GM18873 (cell line): Measurements from ENCODE around the gene NLRP7.
"Not testable (repeated sequence)": the region's sequence is repeated elsewhere in the genome, so short reads cannot be mapped to it uniquely, and the experiment has no call there.

ENCODE experiments used
- ATAC-seq: cut with Tn5 transposase; IDR thresholded peaks from one replicate; pipeline ENCODE4 v1.9.1; 2021; ENCODE audit warnings: mild to moderate bottlenecking, moderate library complexity, moderate number of reproducible peaks; ENCODE audit not compliant: unreplicated experiment, low FRiP score

The NLRP7 gene

GRCh38 chr19:54921082-54921481, 26.2 kb downstream of the NLRP7 start:
- no peak for ATAC-seq

GRCh38 chr19:54919646-54920563, 27.4 kb downstream of the NLRP7 start:
- not testable (repeated sequence) for ATAC-seq

GRCh38 chr19:54918499-54918898, 28.8 kb downstream of the NLRP7 start:
- no peak for ATAC-seq

- ATAC-seq, result no peak
Measured at GRCh38 chr19:54916822-54917221, 30.5 kb downstream of the NLRP7 start.

GRCh38 chr19:54907899-54908298, 39.4 kb downstream of the NLRP7 start:
- ATAC-seq, result not testable (repeated sequence)

GRCh38 chr19:54906819-54907218, 40.5 kb downstream of the NLRP7 start:
- no peak for ATAC-seq

GRCh38 chr19:54905803-54906511, 41.4 kb downstream of the NLRP7 start, which contains the start of gene NCR1:
Gene NCR1 (plus strand): TSS chr19:54906148. CDS start chr19:54906188, 40 bp downstream.
- ATAC-seq, result no peak

GRCh38 chr19:54905421-54905802, 41.9 kb downstream of the NLRP7 start:
- ATAC-seq, result no peak

GRCh38 chr19:54904261-54904660, 43.1 kb downstream of the NLRP7 start:
- not testable (repeated sequence) for ATAC-seq

GRCh38 chr19:54903303-54903702, 44.0 kb downstream of the NLRP7 start:
- ATAC-seq, result no peak

- no peak for ATAC-seq
Measured at GRCh38 chr19:54902061-54902460, 45.3 kb downstream of the NLRP7 start.

GRCh38 chr19:54901153-54901552, 46.2 kb downstream of the NLRP7 start:
- not testable (repeated sequence) for ATAC-seq

- not testable (repeated sequence) for ATAC-seq
Measured at GRCh38 chr19:54899646-54900045, 47.7 kb downstream of the NLRP7 start.

GRCh38 chr19:54898685-54899084, 48.6 kb downstream of the NLRP7 start:
- not testable (repeated sequence) for ATAC-seq

- ATAC-seq, result no peak
Measured at GRCh38 chr19:54896036-54896435, 51.3 kb downstream of the NLRP7 start.

- ATAC-seq, result not testable (repeated sequence)
Measured at GRCh38 chr19:54894106-54894505, 53.2 kb downstream of the NLRP7 start.

- no peak for ATAC-seq
Measured at GRCh38 chr19:54893406-54893805, 53.9 kb downstream of the NLRP7 start.

GRCh38 chr19:54889566-54889965, 57.8 kb downstream of the NLRP7 start:
- ATAC-seq, result no peak

GRCh38 chr19:54888239-54888638, 59.1 kb downstream of the NLRP7 start:
- no peak for ATAC-seq

- ATAC-seq, result no peak
Measured at GRCh38 chr19:54883228-54883627, 64.1 kb downstream of the NLRP7 start.

- no peak for ATAC-seq
Measured at GRCh38 chr19:54882758-54883157, 64.6 kb downstream of the NLRP7 start.
